GM21619 (cell line): ENCODE results near the gene CLIP2.
"Not testable (repeated sequence)": the region's sequence is repeated elsewhere in the genome, so short reads cannot be mapped to it uniquely, and the experiment has no call there.

Source experiments
- ATAC-seq: cut with Tn5 transposase; IDR thresholded peaks from one replicate; pipeline ENCODE4 v1.9.1; 2021; ENCODE audit not compliant: unreplicated experiment

Gene CLIP2

GRCh38 chr7:74329225-74329624 lies 40.0 kb downstream of the CLIP2 start:
- no peak for ATAC-seq

GRCh38 chr7:74332373-74333176 lies 43.4 kb downstream of the CLIP2 start:
- no peak for ATAC-seq

DNA sequence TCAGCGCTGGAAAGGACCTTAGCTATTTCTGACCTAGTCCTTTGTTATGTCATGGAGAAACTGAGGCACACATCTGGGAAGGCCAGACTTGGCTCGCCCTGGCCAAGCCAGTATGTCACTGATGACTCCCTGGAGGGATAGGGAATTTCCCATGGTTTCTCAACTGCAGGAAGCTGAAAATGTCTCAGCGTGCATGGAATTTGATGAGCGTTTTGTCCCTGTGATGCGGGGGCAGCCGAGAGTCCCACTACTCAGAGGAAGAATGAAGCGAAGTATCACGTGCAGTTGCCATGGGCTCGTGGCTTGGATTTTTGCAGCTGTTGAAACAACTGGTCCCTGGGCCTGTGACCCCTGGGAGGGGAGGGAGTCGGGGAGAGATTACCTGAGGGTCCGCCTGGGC lies 44.8 kb downstream of the CLIP2 start:
- no peak for ATAC-seq

GRCh38 chr7:74337926-74338325 lies 48.7 kb downstream of the CLIP2 start:
- ATAC-seq, result no peak

DNA sequence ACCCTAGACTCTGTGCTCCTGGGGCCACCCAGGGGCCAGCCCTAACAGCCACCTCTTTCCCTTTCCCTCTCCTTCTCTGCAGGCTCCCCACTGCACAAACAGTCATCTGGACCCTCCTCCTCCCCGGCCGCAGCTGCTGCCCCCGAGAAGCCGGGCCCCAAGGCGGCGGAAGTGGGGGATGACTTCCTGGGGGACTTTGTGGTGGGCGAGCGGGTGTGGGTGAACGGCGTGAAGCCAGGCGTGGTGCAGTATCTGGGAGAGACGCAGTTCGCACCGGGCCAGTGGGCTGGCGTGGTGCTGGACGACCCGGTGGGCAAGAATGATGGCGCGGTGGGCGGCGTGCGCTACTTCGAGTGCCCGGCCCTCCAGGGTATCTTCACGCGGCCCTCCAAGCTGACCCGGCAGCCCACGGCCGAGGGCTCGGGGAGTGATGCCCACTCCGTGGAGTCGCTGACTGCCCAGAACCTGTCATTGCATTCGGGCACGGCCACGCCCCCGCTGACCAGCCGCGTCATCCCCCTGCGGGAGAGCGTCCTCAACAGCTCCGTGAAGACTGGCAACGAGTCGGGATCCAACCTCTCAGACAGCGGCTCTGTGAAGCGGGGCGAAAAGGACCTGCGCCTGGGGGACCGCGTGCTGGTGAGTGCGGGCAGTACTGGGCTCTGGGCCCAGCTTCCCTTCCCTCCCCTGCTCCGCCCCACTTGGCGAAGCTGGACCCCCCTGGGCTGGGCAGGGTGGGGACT lies 49.3 kb downstream of the CLIP2 start:
- ATAC-seq, result no peak

DNA sequence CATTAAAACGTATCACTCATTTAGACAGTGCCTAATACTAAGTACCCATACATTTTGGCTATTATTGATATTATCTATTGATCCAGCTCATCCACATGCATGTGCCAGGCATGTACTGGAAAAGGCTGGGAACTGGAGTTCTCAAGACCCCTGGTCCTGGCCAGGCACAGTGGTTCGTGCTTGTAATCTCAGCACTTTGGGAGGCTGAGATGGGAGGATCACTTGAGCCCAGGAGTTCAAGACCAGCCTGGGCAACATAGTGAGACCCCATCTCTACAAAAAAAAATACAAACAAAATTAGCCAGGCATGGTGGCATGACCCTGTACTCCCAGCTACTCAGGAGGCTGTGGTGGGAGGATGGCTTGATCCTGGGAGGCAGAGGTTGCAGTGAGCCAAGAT lies 50.4 kb downstream of the CLIP2 start:
- ATAC-seq, result not testable (repeated sequence)

DNA sequence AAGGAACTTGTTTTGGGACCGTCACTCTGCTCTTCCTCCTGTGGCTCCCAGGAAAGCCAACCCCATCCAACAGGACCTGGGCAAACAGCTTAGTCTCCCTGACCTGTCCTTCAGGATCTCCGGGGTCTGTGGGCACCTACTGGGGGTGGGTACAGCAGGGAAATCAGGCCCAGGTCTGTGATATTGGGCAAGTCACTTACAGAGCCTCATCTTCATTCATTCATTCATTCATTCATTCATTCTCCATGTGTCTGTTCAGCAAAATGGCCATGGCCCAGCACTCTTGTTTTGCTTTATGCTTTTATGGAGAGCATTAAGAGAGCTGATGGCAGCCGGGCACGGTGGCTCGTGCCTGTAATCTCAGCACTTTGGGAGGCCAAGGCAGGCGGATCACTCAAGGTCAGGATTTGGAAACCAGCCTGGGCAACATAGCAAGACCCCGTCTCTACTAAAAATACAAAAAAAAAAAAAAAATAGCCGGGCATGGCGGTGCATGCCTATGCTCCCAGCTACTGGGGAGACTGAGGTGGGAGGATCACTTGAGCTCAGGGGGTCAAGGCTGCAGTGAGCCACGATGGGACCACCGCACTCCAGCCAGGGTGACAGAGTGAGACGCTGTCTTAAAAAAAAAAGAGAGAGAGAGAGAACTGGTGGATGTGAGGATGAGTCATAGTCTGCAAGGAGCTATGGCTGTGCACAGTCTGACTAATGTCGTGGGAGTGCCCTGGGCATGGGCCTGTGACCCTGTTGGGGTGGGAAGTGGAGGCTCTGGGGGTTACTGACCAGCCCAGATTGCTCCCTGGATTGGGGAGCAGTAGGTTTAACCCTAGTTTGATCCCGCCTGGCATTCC lies 54.3 kb downstream of the CLIP2 start:
- no peak for ATAC-seq

DNA sequence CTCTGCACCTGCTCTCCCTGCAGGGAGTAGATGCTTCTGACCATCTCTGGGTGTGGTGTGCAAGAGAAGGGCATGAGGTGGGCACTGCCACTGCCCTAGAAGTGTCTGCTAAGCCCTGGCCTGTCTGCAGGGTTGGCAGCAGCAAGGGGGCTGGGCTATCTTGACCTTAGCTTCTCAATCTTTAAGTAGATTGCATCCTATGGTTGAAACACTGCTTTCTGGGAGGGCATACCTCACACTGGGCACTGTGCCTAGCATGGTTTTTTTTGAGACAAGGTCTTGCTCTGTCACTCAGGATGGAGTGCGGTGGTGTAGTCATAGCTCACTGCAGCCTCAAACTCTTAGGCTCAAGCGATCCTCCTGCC lies 54.9 kb downstream of the CLIP2 start:
- no peak for ATAC-seq

DNA sequence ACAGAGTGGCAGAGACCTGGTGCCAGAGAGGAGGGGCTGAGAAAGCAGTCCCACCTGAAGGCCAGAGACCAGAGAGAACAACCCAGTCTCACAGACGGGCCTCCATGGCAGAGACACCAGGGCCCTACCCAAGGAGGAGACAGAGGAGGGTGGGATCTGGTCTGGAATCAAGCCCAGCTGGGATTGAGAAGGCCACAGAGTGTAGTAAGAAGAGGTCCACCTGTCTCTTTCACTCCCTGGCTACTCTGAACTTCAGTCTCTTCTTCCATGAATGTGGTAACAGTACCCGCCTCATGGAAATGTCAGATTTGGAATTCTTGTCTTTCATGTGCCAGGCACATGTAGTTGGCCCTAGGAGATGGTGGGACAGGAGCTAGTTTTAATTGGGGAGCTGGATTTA lies 55.6 kb downstream of the CLIP2 start:
- no peak for ATAC-seq

DNA sequence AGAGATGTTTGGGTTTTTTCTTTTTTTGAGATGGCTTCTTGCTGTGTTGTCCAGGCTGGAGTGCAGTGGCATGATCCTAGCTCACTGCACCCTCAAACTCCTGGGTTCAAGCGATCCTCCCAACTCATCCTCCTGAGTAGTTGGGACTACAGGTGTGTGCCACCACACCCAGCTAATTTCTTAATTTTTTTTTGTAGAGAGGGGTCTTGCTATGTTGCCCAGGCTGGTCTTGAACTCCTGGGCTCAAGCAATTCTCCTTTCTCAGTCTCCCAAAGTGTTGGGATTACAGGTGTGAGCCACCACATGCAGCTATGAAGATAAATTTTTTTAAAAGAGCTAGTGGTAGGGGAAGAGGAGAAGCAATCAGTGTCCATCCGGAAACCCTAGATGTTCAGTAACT lies 56.8 kb downstream of the CLIP2 start:
- no peak for ATAC-seq

DNA sequence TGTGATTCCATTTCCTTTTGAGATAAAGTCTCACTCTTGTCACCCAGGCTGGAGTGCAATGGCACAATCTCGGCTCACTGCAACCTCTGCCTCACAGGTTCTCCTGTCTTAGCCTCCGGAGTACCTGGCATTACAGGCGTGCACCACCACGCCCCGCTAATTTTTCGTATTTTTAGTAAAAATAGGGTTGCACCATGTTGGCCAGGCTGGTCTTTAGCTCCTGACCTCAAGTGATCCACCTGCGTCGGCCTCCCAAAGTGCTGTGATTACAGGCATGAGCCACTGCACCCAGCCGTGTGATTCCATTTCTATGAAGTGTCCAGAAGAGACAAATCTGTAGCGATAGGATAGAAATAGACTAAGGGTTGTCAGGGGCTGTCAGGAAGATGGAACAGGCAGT lies 60.4 kb downstream of the CLIP2 start:
- ATAC-seq, result no peak

DNA sequence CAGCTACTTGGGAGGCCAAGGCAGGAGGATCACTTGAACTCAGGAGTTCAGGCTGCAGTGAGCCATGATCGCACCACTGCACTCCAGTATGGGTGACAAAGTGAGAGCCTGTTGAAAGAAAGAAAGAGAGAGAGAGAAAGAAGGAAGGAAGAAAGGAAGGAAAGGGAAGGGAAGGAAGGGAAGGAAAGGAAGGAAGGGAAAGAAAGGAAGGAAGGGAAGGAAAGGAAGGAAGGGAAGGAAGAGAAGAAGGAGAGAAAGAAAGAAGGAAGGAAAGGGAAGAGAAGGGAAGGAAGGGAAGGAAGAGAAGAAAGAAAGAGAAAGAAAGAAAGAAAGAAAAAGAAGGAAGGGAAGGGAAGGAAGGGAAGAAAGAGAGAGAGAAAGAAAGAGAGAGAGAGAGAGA lies 61.5 kb downstream of the CLIP2 start:
- ATAC-seq, result no peak

- no peak for ATAC-seq
Observed at GRCh38 chr7:74351836-74352235, 62.6 kb downstream of the CLIP2 start.

DNA sequence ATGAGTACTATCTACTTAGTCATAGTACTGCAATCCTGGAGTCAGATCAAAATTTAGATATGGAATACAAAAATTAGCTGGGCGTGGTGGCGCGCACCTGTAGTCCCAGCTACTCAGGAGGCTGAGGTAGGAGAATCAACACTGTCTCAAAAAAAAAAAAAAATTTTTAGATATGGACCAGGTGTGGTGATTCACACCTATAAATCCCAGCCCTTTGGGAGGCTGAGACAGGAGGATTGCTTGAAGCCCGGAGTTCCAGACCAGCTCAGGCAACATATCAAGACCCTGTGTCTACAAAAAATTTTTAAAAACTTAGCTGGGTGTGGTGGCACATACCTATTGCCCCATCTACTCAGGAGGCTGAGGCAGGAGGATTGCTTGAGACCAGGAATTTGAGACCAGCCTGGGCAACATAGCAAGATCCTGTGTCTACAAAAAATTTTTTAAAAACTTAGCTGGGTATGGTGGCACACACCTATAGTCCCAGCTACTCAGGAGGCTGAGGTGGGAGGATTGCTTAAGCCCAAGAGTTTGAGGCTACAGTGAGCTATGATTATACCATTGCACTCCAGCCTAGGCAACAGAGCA lies 63.4 kb downstream of the CLIP2 start:
- not testable (repeated sequence) for ATAC-seq

DNA sequence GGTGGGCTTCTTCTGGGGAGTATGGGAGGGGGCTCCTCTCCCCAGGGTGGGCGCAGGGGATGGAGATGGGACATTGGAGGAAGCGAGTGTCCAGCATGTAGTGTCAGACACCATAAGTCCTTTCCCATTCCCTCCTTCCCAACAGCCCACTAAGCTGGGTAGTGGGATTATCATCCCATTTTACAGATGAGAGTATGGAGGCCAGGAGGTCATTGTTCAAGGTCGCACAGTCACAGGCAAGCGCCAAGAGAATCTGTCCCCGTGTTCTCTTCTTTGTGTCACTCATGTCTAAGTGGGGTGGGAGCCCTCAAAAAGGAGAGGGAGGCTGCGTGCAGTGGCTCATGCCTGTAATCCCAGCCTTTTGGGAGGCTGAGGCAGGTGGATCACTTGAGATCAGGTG lies 64.8 kb downstream of the CLIP2 start:
- no peak for ATAC-seq

DNA sequence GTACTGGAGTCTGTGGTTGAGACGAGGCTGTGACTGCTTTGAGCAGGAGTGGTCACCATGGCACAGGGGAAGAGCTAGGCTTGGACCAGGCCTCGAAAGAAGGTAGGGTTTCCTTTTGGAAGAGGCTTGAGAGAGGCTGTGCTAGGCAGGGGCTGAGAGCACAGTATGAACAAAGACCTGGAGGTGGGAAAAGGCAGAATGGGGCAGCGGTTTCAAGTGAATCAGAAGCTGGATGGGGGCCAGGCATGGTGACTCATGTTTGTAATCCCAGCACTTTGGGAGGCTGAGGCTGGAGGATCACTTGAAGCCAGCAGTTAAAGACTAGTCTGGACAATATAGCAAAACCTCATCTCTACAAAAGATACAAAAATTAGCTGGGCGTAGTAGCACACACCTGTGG lies 65.9 kb downstream of the CLIP2 start:
- ATAC-seq, result no peak

DNA sequence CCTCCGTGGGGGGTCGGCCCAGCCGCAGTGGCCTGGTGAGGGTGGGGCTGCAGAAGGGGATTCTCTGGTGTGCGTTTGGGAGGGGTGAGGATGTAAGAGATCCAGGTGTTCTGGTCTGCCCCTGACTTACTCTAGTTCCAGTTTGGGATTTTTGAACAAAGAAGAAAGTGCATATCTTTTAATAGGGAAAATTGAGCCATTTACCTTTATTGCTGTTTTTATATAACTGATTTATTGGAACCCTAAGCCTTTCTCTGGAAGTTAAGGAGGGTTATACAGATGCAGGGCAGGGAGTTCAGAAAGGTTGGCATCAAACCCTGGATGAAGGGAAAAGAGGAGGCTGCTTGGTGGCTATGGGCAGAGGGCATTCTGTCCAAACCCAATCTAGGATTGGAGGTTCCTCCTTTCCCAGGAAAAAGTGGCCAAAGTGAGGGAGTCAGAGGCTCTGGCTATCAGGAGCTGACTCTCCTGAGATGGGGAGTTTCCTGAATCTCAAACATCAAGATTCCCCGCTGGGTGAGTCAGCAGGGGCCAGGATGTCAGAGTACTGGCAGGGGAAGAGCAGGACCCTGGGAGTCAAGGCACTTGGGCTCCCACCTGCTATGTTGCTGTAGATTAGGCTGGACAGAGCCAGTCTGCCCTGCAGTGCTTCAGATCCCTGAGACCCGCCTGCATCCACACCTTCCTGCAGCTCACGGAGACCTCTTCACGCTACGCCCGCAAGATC lies 67.5 kb downstream of the CLIP2 start:
- no peak for ATAC-seq

DNA sequence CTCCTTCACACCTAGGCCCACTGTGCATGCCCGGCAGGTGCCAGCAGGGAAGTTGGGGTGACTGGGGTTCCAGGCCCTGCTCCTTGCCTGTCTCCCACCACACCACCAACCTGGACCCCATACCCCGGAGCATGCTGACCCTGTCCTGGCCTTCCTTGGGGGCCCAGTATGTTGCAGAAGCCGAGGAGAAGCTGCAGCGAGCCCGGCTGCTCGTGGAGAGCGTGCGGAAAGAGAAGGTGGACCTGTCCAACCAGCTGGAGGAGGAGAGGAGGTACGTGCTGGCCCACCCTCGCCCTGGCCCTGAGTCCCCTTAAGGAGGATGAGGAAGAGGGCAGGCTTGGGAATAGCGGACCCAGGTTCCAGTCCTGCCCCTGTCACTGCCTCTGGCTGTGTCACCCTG lies 70.8 kb downstream of the CLIP2 start:
- ATAC-seq, result no peak

DNA sequence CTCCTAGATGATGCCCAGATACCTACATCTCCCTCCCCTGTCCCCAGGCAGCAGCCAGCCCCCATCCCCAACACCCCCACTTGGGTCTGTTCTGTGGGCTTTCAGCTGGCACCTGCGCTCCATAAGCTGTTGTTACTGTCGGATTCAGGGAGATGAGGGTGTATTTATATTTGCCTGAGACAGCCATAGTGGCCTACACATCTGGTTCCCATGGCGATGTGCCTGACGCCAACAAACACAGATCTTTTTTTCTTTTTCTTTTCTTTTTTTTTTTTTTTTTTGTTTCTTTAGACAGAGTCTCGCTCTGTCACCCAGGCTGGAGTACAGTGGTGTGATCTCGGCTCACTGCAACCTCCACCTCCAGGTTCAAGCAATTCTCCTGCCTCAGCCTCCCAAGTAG lies 73.1 kb downstream of the CLIP2 start:
- no peak for ATAC-seq

DNA sequence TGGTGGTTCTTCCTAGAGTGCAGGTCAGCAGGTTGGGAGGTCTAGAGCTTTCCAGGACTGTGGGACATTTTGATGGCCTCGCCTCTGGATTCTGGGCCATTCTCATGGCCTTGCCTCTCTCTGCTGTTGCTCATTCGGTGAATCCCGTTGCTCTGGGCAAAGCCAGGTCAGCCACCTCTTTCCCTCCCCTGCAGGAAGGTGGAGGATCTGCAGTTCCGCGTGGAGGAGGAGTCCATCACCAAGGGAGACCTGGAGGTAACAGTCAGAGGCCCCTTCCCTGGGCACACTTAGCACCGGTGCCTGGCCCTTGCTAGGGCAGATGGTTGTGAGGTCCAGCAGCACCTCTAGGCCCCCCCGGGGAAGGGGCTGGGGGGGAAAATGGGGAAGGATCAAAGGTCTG lies 74.9 kb downstream of the CLIP2 start:
- ATAC-seq, result no peak
